Esophagus squamous epithelium (tissue), 4 donors: ENCODE results near the gene ATP5F1D.

ENCODE experiments used
- POLR2A ChIP-seq, 4 donors: fragments of 450-650 bp; IDR thresholded peaks; one replicate each; pipeline ENCODE4 v1.6.1; 2017; ENCODE audit warnings: antibody characterized with exemption in 4 of 4, mild to moderate bottlenecking in 4 of 4, moderate library complexity in 3 of 4
- TF ChIP-seq, protein P1 (sequence below), 6 experiments: fragments of 450-650 bp in 4 of 6; fragments of 200-600 bp in 2 of 6; sonication (generic) in 2 of 6; IDR thresholded peaks; one replicate each; pipeline ENCODE4 v1.5.1; 2016 to 2019; ENCODE audit warnings: antibody characterized with exemption in 6 of 6, mild to moderate bottlenecking in 4 of 6, moderate library complexity in 4 of 6

DNA sequence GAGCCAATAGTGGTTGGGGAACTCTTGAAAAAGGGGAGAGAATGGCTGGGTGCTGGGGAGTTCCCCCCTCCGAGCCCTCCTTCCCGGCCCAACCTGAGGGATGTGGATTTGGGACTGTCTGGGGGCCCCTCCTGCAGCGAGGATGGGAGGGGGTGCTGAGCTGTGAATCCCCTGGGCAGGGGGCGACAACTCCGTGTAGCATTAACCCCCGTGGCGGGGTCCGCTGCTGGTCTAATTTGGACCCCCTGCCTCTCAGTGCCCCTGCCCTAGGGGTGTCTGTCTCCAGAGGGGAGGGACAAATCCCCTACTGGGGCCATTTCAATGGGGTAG lies 16.6 kb downstream of the ATP5F1D start:
- TF ChIP-seq, protein P1, sequence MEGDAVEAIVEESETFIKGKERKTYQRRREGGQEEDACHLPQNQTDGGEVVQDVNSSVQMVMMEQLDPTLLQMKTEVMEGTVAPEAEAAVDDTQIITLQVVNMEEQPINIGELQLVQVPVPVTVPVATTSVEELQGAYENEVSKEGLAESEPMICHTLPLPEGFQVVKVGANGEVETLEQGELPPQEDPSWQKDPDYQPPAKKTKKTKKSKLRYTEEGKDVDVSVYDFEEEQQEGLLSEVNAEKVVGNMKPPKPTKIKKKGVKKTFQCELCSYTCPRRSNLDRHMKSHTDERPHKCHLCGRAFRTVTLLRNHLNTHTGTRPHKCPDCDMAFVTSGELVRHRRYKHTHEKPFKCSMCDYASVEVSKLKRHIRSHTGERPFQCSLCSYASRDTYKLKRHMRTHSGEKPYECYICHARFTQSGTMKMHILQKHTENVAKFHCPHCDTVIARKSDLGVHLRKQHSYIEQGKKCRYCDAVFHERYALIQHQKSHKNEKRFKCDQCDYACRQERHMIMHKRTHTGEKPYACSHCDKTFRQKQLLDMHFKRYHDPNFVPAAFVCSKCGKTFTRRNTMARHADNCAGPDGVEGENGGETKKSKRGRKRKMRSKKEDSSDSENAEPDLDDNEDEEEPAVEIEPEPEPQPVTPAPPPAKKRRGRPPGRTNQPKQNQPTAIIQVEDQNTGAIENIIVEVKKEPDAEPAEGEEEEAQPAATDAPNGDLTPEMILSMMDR (IDR thresholded peaks at IDR 0.05) = no peak
- no peak for TF ChIP-seq POLR2A (IDR thresholded peaks at IDR 0.05)
